Liver (tissue), 9 donors: Measurements from ENCODE around the gene PLA2G4D. TPM values are rescaled to one million over a fixed set of nuclear protein-coding genes. Genes with fewer than 3 reads are reported as not detected.

Experiments used
- DNase-seq: peaks from one replicate; pipeline ENCODE4 v3.0.0-alpha.2; 2017; ENCODE audit warnings: low spot score
- H3K27ac ChIP-seq, 2 donors: one replicate each; pipeline ENCODE4 v1.7.0; 2013; ENCODE audit warnings: inconsistent platforms in 2 of 2, low read length in 2 of 2, control low read depth in 1 of 2, low read depth in 1 of 2, mild to moderate bottlenecking in 1 of 2
- H3K27me3 ChIP-seq, 4 donors: one replicate each; pipeline versions ENCODE4 v1.6.1 to v1.7.0; 2013; ENCODE audit warnings: low read length in 3 of 4, inconsistent platforms in 1 of 4, mild to moderate bottlenecking in 1 of 4, moderate library complexity in 1 of 4; ENCODE audit not compliant: control insufficient read depth in 4 of 4, insufficient read depth in 4 of 4
- H3K36me3 ChIP-seq, 4 donors: one replicate each; pipeline versions ENCODE4 v1.6.1 to v1.7.0; 2013; ENCODE audit warnings: low read length in 3 of 4, mild to moderate bottlenecking in 3 of 4, low read depth in 1 of 4, moderate library complexity in 1 of 4; ENCODE audit not compliant: control insufficient read depth in 4 of 4, insufficient read depth in 3 of 4
- H3K4me1 ChIP-seq, 4 donors: one replicate each; pipeline versions ENCODE4 v1.6.1 to v1.7.0; 2013; ENCODE audit warnings: low read length in 3 of 4, mild to moderate bottlenecking in 3 of 4, moderate library complexity in 1 of 4; ENCODE audit not compliant: control insufficient read depth in 4 of 4, insufficient read depth in 4 of 4
- H3K4me3 ChIP-seq, 3 donors: one replicate each; pipeline versions ENCODE4 v1.6.1 to v1.7.0; 2013; ENCODE audit warnings: low read length in 3 of 3, control low read depth in 1 of 3, low read depth in 1 of 3, mild to moderate bottlenecking in 1 of 3
- H3K9ac ChIP-seq, 2 donors: one replicate each; pipeline ENCODE4 v1.7.0; 2013; ENCODE audit warnings: low read length in 2 of 2, mild to moderate bottlenecking in 2 of 2, moderate library complexity in 2 of 2, control low read depth in 1 of 2, low read depth in 1 of 2
- H3K9me3 ChIP-seq, 4 donors: one replicate each; pipeline versions ENCODE4 v1.6.1 to v1.7.0; 2013; ENCODE audit warnings: low read length in 3 of 4; ENCODE audit not compliant: control insufficient read depth in 4 of 4
- EGR1 ChIP-seq, 2 donors: IDR thresholded peaks; 2 replicates each; pipeline ENCODE4 v1.6.1; 2016 to 2018; ENCODE audit warnings: antibody characterized with exemption in 2 of 2, low read depth in 2 of 2
- FOXA1 ChIP-seq: IDR thresholded peaks from 2 replicates; pipeline ENCODE4 v1.6.1; 2016; ENCODE audit warnings: antibody characterized with exemption
- FOXA2 ChIP-seq: IDR thresholded peaks from 2 replicates; pipeline ENCODE4 v1.6.1; 2016; ENCODE audit warnings: antibody characterized with exemption
- GABPA ChIP-seq, 2 donors: IDR thresholded peaks in 1 of 2; conservative IDR thresholded peaks in 1 of 2; 2 replicates each; pipeline ENCODE4 v1.6.1; 2016; ENCODE audit warnings: antibody characterized with exemption in 2 of 2, mild to moderate bottlenecking in 1 of 2, moderate library complexity in 1 of 2
- HNF4A ChIP-seq, 2 donors: conservative IDR thresholded peaks; 2 replicates each; pipeline ENCODE4 v1.6.1; 2016; ENCODE audit warnings: antibody characterized with exemption in 2 of 2, mild to moderate bottlenecking in 2 of 2
- HNF4G ChIP-seq: IDR thresholded peaks from 2 replicates; pipeline ENCODE4 v1.6.1; 2016; ENCODE audit warnings: antibody characterized with exemption
- JUND ChIP-seq, 2 donors: IDR thresholded peaks; 2 replicates each; pipeline ENCODE4 v1.6.1; 2016; ENCODE audit warnings: antibody characterized with exemption in 2 of 2
- NR2F2 ChIP-seq: IDR thresholded peaks from 2 replicates; pipeline ENCODE4 v1.6.1; 2016; ENCODE audit warnings: antibody characterized with exemption
- RAD21 ChIP-seq, 2 donors: IDR thresholded peaks; 2 replicates each; pipeline ENCODE4 v1.6.1; 2016; ENCODE audit warnings: antibody characterized with exemption in 2 of 2, mild to moderate bottlenecking in 2 of 2
- RXRA ChIP-seq, 2 donors: IDR thresholded peaks; 2 replicates each; pipeline ENCODE4 v1.6.1; 2017 to 2018; ENCODE audit warnings: antibody characterized with exemption in 2 of 2, mild to moderate bottlenecking in 1 of 2
- SP1 ChIP-seq: IDR thresholded peaks from 2 replicates; pipeline ENCODE4 v1.6.1; 2018; ENCODE audit warnings: antibody characterized with exemption, mild to moderate bottlenecking
- TAF1 ChIP-seq: conservative IDR thresholded peaks from 2 replicates; pipeline ENCODE4 v1.6.1; 2016; ENCODE audit warnings: antibody characterized with exemption, mild to moderate bottlenecking
- YY1 ChIP-seq: IDR thresholded peaks from 2 replicates; pipeline ENCODE4 v1.6.1; 2016; ENCODE audit warnings: antibody characterized with exemption, mild to moderate bottlenecking
- WGBS: extraction: QIAGEN DNeasy Blood & Tissue Kit; methylation state at CpG from one replicate; pipeline ENCODE4 v1.1.7; 2013; 5-methylcytosine and 5-hydroxymethylcytosine counted together
- polyA plus RNA-seq, 2 donors: library from polyadenylated mRNA; stranded (reverse) in 1 of 2; unstranded in 1 of 2; fragments of 200-250 nt in 1 of 2; fragments of >200 nt in 1 of 2; fragmentation: Nextera tagmentation in 1 of 2; extraction: Ambion mirVana in 1 of 2; gene quantifications; one replicate each; pipeline versions ENCODE4 v1.2.1 to v1.2.3, GENCODE V29; 2013 to 2015
- total RNA-seq, 2 donors: library from RNA; depleted of rRNA; stranded (reverse); fragments of >200 nt; gene quantifications; one replicate each; pipeline ENCODE4 v1.2.3, GENCODE V29; 2014
- TF ChIP-seq, protein P1 (sequence below): IDR thresholded peaks from 2 replicates; pipeline ENCODE4 v1.6.1; 2016; ENCODE audit warnings: antibody characterized with exemption, mild to moderate bottlenecking
- TF ChIP-seq, protein P2 (sequence below): IDR thresholded peaks from 2 replicates; pipeline ENCODE4 v1.6.1; 2016; ENCODE audit warnings: antibody characterized with exemption
- TF ChIP-seq, protein P3 (sequence below): fragments of 150-350 bp; IDR thresholded peaks from 2 replicates; pipeline ENCODE4 v1.5.1; 2017; ENCODE audit warnings: improper control_type of control experiment, low read depth, low read length; ENCODE audit not compliant: missing input control
- TF ChIP-seq, protein P4 (sequence below): IDR thresholded peaks from 2 replicates; pipeline ENCODE4 v1.6.1; 2016; ENCODE audit warnings: antibody characterized with exemption
- TF ChIP-seq, protein P5 (sequence below): IDR thresholded peaks from 2 replicates; pipeline ENCODE4 v1.6.1; 2016; ENCODE audit warnings: antibody characterized with exemption
- donor health status: healthy.
- donor health status: healthy.
- donor health status: healthy.
- donor health status: healthy.
- donor health status: healthy.

The PLA2G4D gene
- total and polyA plus RNA-seq, 4 donors = not detected

DNA sequence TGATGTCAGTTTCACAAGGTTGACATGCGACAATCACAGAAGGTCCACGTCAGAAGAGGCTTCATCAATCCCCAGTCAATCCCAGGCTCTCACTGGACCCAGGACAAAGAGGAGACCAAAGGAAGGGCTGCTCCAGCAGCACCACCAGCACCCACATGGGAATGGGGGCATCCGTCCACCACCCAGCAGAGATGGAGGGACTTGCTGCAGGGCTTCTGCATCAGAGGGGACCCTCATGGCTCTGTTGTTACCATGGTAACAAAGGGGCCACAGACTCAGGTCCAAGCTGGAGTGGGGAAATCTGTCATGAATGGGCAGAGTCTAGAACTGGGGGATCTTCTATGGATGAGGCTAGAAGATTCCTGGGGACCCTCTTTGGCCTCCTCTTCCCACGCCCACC lies 49.0 kb upstream of the PLA2G4D start:
- WGBS = 88% methylated on average over 4 of the region's 4 CpGs
- no peak overlapping the region for H3K4me3 ChIP-seq
- no peak overlapping the region for H3K27ac ChIP-seq
- no peaks in the 10 kb centered on the region for H3K36me3 ChIP-seq
- no peak overlapping the region for H3K9ac ChIP-seq
- no peaks in the 10 kb centered on the region for H3K27me3 ChIP-seq
- TF ChIP-seq SP1 = no peak
- TF ChIP-seq, protein P1, sequence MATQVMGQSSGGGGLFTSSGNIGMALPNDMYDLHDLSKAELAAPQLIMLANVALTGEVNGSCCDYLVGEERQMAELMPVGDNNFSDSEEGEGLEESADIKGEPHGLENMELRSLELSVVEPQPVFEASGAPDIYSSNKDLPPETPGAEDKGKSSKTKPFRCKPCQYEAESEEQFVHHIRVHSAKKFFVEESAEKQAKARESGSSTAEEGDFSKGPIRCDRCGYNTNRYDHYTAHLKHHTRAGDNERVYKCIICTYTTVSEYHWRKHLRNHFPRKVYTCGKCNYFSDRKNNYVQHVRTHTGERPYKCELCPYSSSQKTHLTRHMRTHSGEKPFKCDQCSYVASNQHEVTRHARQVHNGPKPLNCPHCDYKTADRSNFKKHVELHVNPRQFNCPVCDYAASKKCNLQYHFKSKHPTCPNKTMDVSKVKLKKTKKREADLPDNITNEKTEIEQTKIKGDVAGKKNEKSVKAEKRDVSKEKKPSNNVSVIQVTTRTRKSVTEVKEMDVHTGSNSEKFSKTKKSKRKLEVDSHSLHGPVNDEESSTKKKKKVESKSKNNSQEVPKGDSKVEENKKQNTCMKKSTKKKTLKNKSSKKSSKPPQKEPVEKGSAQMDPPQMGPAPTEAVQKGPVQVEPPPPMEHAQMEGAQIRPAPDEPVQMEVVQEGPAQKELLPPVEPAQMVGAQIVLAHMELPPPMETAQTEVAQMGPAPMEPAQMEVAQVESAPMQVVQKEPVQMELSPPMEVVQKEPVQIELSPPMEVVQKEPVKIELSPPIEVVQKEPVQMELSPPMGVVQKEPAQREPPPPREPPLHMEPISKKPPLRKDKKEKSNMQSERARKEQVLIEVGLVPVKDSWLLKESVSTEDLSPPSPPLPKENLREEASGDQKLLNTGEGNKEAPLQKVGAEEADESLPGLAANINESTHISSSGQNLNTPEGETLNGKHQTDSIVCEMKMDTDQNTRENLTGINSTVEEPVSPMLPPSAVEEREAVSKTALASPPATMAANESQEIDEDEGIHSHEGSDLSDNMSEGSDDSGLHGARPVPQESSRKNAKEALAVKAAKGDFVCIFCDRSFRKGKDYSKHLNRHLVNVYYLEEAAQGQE = no peak
- TF ChIP-seq GABPA (IDR thresholded peaks at IDR 0.05 in 1 of 2, conservative IDR thresholded peaks at IDR 0.05 in 1 of 2) = no peak
- no peak for TF ChIP-seq YY1
- TF ChIP-seq EGR1 (IDR thresholded peaks at IDR 0.05; ENCODE audit: low read depth in 2 of 2) = no peak
- TF ChIP-seq, protein P2, sequence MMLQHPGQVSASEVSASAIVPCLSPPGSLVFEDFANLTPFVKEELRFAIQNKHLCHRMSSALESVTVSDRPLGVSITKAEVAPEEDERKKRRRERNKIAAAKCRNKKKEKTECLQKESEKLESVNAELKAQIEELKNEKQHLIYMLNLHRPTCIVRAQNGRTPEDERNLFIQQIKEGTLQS = no peak
- no peak for TF ChIP-seq RAD21 (IDR thresholded peaks at IDR 0.05)
- TF ChIP-seq RXRA (IDR thresholded peaks at IDR 0.05) = no peak
- TF ChIP-seq TAF1 = no peak
- TF ChIP-seq, protein P3, sequence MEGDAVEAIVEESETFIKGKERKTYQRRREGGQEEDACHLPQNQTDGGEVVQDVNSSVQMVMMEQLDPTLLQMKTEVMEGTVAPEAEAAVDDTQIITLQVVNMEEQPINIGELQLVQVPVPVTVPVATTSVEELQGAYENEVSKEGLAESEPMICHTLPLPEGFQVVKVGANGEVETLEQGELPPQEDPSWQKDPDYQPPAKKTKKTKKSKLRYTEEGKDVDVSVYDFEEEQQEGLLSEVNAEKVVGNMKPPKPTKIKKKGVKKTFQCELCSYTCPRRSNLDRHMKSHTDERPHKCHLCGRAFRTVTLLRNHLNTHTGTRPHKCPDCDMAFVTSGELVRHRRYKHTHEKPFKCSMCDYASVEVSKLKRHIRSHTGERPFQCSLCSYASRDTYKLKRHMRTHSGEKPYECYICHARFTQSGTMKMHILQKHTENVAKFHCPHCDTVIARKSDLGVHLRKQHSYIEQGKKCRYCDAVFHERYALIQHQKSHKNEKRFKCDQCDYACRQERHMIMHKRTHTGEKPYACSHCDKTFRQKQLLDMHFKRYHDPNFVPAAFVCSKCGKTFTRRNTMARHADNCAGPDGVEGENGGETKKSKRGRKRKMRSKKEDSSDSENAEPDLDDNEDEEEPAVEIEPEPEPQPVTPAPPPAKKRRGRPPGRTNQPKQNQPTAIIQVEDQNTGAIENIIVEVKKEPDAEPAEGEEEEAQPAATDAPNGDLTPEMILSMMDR = no peak
- no peak for TF ChIP-seq NR2F2
- TF ChIP-seq HNF4G = no peak
- TF ChIP-seq, protein P4, sequence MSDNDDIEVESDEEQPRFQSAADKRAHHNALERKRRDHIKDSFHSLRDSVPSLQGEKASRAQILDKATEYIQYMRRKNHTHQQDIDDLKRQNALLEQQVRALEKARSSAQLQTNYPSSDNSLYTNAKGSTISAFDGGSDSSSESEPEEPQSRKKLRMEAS = no peak
- no peak for TF ChIP-seq FOXA1
- peaks cover 0 to 7% (median 4%) of the 10 kb centered on the region in 4 donors for H3K9me3 ChIP-seq
- H3K4me1 ChIP-seq = peaks cover 0 to 1% (median 0%) of the 10 kb centered on the region in 4 donors
- DNase-seq = no peak

DNA sequence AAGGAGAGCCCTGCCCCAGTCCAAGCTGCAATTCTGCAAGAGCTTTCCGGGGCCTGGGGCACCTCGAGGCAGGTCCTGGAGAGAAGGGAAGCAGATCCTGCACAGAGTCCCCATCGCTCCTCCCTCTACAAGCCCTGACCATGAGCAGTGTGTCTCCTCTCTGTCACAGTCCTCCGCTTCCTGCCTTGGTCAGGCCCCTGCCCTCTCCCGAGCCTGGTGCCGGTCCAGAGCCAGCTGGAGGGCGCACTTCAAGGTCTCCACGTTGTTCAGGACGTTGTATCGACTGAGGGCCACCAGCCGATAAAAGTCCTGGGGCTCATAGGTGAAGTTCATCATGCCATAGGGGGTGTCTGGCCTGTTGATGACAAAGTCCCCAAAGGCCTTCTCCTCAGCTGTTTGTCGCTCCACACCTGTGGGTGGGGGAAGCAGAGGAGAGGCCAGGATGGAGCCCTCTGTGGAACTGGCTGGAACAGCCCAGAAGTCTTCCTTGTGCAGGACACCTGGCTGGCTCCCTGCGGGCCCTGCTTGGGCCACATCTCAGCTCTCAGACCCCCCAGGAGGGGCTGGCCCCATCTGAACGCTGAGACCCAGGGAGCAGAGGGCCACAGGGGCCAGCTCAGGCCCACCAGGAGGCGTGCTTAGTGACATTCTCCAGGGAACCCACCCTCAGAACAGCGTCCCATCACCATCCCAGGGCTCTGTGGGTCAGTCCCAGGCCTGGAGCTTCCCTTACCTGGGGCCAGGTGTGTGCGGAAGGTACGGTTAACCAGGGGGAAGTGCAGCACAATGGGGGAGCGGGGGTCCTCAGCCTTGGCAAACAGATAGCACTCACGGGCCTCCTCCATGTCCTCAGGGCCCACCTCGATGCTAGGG lies 47.7 kb upstream of the PLA2G4D start:
- no peak overlapping the region for H3K27ac ChIP-seq
- DNase-seq = no peak

More for the DNA sequence above, 47.7 kb upstream of the PLA2G4D start:
- TF ChIP-seq, protein P4 = no peak
- TF ChIP-seq HNF4G (no peak), JUND (IDR thresholded peaks at IDR 0.05) (no peak), RXRA (IDR thresholded peaks at IDR 0.05) (no peak), HNF4A (conservative IDR thresholded peaks at IDR 0.05) (no peak), FOXA1 (no peak), FOXA2 (no peak), SP1 (no peak), GABPA (IDR thresholded peaks at IDR 0.05 in 1 of 2, conservative IDR thresholded peaks at IDR 0.05 in 1 of 2) (no peak), RAD21 (IDR thresholded peaks at IDR 0.05) (no peak), NR2F2 (no peak), YY1 (no peak)
- TF ChIP-seq, protein P5, sequence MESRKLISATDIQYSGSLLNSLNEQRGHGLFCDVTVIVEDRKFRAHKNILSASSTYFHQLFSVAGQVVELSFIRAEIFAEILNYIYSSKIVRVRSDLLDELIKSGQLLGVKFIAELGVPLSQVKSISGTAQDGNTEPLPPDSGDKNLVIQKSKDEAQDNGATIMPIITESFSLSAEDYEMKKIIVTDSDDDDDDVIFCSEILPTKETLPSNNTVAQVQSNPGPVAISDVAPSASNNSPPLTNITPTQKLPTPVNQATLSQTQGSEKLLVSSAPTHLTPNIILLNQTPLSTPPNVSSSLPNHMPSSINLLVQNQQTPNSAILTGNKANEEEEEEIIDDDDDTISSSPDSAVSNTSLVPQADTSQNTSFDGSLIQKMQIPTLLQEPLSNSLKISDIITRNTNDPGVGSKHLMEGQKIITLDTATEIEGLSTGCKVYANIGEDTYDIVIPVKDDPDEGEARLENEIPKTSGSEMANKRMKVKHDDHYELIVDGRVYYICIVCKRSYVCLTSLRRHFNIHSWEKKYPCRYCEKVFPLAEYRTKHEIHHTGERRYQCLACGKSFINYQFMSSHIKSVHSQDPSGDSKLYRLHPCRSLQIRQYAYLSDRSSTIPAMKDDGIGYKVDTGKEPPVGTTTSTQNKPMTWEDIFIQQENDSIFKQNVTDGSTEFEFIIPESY = no peak
- TF ChIP-seq, protein P2 = no peak
- 85% methylated on average over 21 of the region's 21 CpGs for WGBS
- H3K9me3 ChIP-seq = peaks cover 0 to 7% (median 4%) of the 10 kb centered on the region in 4 donors
- H3K4me3 ChIP-seq = no peak overlapping the region
- no peak overlapping the region for H3K9ac ChIP-seq
- peaks cover 0 to 1% (median 0%) of the 10 kb centered on the region in 4 donors for H3K4me1 ChIP-seq
- H3K27me3 ChIP-seq = no peaks in the 10 kb centered on the region
- no peaks in the 10 kb centered on the region for H3K36me3 ChIP-seq
